SH-SY5Y (cell line): ENCODE results near the gene TOR2A.

ENCODE experiments used
- GATA2 ChIP-seq: IDR thresholded peaks from 2 replicates; pipeline ENCODE4 v1.6.1; 2011; ENCODE audit warnings: mild to moderate bottlenecking, low read depth, low read length
- GATA3 ChIP-seq: IDR thresholded peaks from 2 replicates; pipeline ENCODE4 v1.6.1; 2011; ENCODE audit warnings: low read depth, mild to moderate bottlenecking, low read length, moderate library complexity

- TF ChIP-seq GATA2 (no peak), GATA3 (no peak)
These were observed 36.7 kb downstream of the TOR2A start for GRCh38 chr9:127698386-127698785.
